Motor neuron (in vitro differentiated cells): ENCODE data around the gene CMIP. TPM values are rescaled to one million over a fixed set of nuclear protein-coding genes. Genes with fewer than 3 reads are reported as not detected.
A peak's percentile ranks its signal among the peaks of the same experiment; 100 is the strongest.

Experiments used
- ATAC-seq, 8 experiments: fragments of 200-7000 bp; cut with Tn5 transposase; replicated peaks in 6 of 8; 2 replicates each; pipeline ENCODE4 v1.8.0; 2021; ENCODE audit warnings: mild to moderate bottlenecking in 8 of 8, moderate library complexity in 8 of 8
- H3K27ac ChIP-seq, 2 donors: fragments of 250-450 bp; sonication (Bioruptor Pico); 2 replicates each; pipeline ENCODE4 v1.9.0; 2021; ENCODE audit warnings: antibody characterized with exemption in 2 of 2, mild to moderate bottlenecking in 2 of 2, moderate library complexity in 1 of 2
- H3K4me1 ChIP-seq, 2 donors: fragments of 250-450 bp; sonication (Bioruptor Pico); replicated peaks in 1 of 2; 2 replicates each; pipeline ENCODE4 v1.6.1; 2021; ENCODE audit warnings: antibody characterized with exemption in 2 of 2, mild to moderate bottlenecking in 2 of 2, moderate library complexity in 1 of 2
- H3K4me3 ChIP-seq, 5 donors: fragments of 250-450 bp; sonication (Bioruptor Pico); 2 replicates each; pipeline ENCODE4 v1.9.0; 2021; ENCODE audit warnings: antibody characterized with exemption in 5 of 5, mild to moderate bottlenecking in 5 of 5, moderate library complexity in 4 of 5
- WGBS, 10 experiments: fragments of 450-650 bp; shearing (Covaris generic); methylation state at CpG; one replicate each; pipeline ENCODE4 v1.0.0; 2022; 5-methylcytosine and 5-hydroxymethylcytosine counted together
- in situ Hi-C, 9 experiments: fragments of 400-800 bp; cut with MboI; loops; one replicate each; pipeline ENCODE4 v1.15.0; 2021; ENCODE audit warnings: low sequenced_read_pairs in 9 of 9, low pct_unique_long_range_greater_than_20kb in 2 of 9; ENCODE audit not compliant: unreplicated experiment in 9 of 9
- total RNA-seq, 8 experiments: library from RNA; unstranded; fragments of 300-600 nt; gene quantifications; 2 replicates each; pipeline versions ENCODE4 v1.2.3 to v1.2.4, GENCODE V29; 2022

CMIP gene
- total RNA-seq, 8 experiments from 2014 or later, result 4.6 to 35.3 (median 19.1) TPM

GRCh38 chr16:81636298-81636993 lies 191.8 kb downstream of the CMIP start:
- Histone ChIP-seq H3K4me1 (peaks cover 37 to 42% of the 10 kb centered on the region in 2 donors), H3K27ac (no peak overlapping the region), H3K4me3 (no peak overlapping the region)
- peak in 2 of 8 experiments; percentile 18 to 82 for ATAC-seq
- 0 to 94% (median 73%) methylated on average over 1 to 8 of the region's 16 CpGs; no CpG with 5 or more reads in 1 of the 10 experiments for WGBS, 10 experiments
- in situ Hi-C loops, result no loop called here

DNA sequence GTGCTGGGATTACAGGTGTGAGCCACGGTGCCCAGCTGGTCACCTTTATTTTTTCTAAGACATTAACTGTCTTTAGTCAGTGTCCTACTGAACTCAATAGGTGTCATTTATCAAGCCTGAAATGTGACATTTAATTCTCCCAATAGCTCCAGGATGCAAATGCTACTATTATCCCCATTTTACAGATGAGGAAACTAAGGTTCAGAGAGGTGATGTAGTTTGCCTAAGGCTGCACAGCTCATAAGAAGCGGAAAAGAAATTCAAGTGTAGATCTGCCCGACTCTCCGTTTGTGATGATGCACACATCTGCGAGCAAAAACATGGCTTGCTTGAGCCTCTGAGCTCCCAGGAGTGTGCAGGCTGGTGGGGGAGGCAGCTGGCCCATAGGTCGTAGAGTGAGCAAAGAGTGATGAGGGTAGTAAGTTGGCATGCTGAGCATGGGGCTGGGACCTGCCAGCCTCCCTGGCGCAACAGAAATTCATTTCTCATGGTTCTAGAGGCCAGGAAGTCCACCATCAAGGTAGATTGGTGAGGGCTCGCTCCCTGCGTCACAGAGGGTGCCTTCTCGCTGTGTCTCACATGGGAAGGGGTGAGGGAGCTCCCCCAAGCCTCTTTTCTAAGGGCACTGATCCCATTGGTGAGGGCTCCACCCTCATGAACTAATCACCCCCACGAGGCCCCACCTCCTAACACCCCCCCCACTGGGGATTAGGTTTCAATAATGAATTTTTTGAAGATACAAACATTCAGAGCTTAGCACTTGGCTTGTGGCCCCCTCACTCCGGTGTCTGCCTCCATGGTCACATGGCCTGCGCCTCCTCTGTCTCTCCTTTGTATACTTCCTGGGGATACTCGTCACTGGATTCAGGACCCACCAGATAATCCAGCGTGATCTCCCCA lies 193.0 kb downstream of the CMIP start:
- in situ Hi-C loops, result no loop called here
- H3K4me1 ChIP-seq, result peaks cover 36 to 40% of the 10 kb centered on the region in 2 donors
- H3K4me3 ChIP-seq, result no peak overlapping the region
- H3K27ac ChIP-seq, result no peak overlapping the region
- no peak for ATAC-seq
- WGBS, 10 experiments, result 83 to 97% (median 91%) methylated on average over 1 to 5 of the region's 15 CpGs; no CpG with 5 or more reads in 5 of the 10 experiments

- ATAC-seq, result no peak
- 29 to 96% (median 69%) methylated on average over 1 to 8 of the region's 13 CpGs; no CpG with 5 or more reads in 6 of the 10 experiments for WGBS, 10 experiments
- peaks cover 28 to 34% of the 10 kb centered on the region in 2 donors for H3K4me1 ChIP-seq
- no peak overlapping the region for H3K27ac ChIP-seq
- in situ Hi-C loops, result no loop called here
- H3K4me3 ChIP-seq, result no peak overlapping the region
Measured at GRCh38 chr16:81638286-81638945, 193.8 kb downstream of the CMIP start.

DNA sequence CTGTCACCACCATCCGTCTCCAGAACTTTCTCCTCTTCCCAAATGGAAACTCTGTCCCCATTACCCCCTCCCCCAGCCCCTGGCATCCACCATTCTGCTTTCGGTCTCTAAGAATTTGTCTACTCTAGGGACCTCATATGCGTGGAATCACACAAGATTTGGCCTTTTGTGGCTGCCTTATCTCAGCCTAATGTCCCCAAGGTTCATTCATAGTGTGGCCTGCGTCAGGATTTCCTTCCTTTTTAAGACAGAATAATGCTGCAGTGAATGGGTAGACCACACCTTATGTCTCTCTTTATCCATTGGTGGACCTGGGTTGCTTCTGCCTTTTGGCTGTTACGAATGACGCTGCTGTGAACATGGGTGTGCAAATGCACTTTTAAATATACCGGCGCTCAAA lies 194.7 kb downstream of the CMIP start:
- 80 to 100% (median 94%) methylated on average over 2 to 6 of the region's 8 CpGs; no CpG with 5 or more reads in 6 of the 10 experiments for WGBS, 10 experiments
- in situ Hi-C loops, result no loop called here
- no peak for ATAC-seq

DNA sequence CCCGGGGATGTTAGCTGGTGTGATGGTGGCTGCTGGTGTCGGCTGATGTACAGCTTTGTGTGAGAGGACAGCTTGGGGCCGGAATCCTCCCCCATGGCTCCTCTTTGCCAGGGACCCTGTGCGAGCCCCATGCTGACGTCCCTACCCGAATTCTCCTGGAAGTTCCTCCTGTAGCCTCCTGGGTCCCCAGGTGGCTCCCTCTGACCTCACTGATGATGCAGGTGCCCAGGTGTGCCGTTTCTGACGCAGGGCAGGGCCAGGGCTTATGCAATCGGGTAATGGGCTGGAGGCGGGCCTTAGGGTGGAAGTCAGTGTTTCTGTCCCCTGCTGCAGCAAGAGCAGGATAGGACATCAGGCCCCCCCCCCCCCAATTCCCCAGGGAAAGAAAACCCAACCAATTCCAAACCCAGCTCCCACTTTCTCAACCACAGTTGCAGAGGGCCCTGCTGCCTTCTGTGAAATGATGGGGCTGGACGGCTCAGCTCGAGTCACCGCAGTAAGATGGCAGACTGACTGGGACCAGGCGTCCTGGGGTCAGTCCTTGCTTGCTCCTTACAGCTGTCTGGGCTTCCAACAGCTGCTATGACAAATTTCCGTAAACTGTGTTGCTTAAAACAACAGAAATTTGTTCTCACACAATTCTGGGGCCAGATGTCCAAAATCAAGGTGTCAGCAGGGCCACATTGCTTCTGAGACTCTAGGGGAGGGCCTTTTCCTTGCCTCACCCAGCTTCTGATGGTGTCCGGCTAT lies 195.5 kb downstream of the CMIP start:
- WGBS, 10 experiments, result 80 to 100% (median 93%) methylated on average over 1 to 4 of the region's 16 CpGs; no CpG with 5 or more reads in 6 of the 10 experiments
- no peak overlapping the region for H3K4me3 ChIP-seq
- in situ Hi-C loops, result no loop called here
- H3K27ac ChIP-seq, result no peak overlapping the region
- no peak for ATAC-seq
- peaks cover 18 to 42% of the 10 kb centered on the region in 2 donors for H3K4me1 ChIP-seq

More for the DNA sequence above, 194.7 kb downstream of the CMIP start:
- Histone ChIP-seq H3K4me1 (peaks cover 18 to 40% of the 10 kb centered on the region in 2 donors), H3K27ac (no peak overlapping the region), H3K4me3 (no peak overlapping the region)

DNA sequence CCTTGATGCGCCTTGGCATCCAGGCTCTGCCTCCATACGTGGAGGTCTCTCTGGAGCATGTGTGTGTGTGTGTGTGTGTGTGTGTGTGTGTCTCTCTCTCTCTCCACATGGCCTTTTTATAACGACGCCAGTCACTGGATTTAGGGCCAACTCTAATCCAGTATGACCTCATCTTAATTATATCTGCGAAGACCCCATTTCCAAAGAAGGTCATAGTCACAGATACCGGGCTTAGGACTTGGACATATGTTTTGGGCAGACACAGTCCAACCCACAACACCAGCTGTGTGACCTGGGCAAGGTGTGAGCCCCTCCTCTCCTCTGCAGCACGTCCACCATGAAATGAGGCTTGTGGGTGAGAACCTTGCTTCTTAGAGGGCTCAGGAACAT lies 196.1 kb downstream of the CMIP start:
- Histone ChIP-seq H3K4me3 (no peak overlapping the region), H3K4me1 (peaks cover 24 to 40% of the 10 kb centered on the region in 2 donors), H3K27ac (peak overlapping the region in 1 of 2 donors; percentile 1)
- in situ Hi-C loops, result no loop called here
- ATAC-seq, result no peak
- WGBS, 10 experiments, result 71 to 91% methylated on average over 1 to 4 of the region's 7 CpGs; no CpG with 5 or more reads in 8 of the 10 experiments

GRCh38 chr16:81641395-81642106 lies 196.9 kb downstream of the CMIP start:
- H3K27ac ChIP-seq, result peak overlapping the region in 1 of 2 donors; percentile 1
- WGBS, 10 experiments, result 53 to 100% (median 89%) methylated on average over 2 to 13 of the region's 18 CpGs; no CpG with 5 or more reads in 2 of the 10 experiments

DNA sequence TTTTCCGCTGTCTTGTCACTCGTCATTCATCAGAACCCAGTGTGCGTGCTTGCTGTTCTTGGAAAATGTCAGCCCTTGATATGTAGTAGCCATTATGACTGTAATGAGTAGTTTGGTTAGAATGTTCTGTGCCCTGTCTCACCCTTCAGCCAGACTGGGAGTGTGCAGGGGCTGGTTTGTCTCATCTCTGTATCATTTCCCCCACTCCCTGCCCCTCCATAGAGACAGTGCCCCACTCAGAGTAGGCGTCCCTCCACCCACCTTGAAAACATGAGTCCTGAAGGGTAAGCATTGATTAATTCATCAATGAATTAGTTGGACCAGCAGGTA lies 197.5 kb downstream of the CMIP start:
- no peak overlapping the region for H3K4me3 ChIP-seq
- 90 to 100% (median 97%) methylated on average over 1 to 3 of the region's 4 CpGs; no CpG with 5 or more reads in 6 of the 10 experiments for WGBS, 10 experiments
- ATAC-seq, result no peak
- H3K27ac ChIP-seq, result no peak overlapping the region
- in situ Hi-C loops, result no loop called here
- H3K4me1 ChIP-seq, result peaks cover 21 to 34% of the 10 kb centered on the region in 2 donors

More at GRCh38 chr16:81641395-81642106, 196.9 kb downstream of the CMIP start:
- Histone ChIP-seq H3K4me3 (no peak overlapping the region), H3K4me1 (peaks cover 20 to 34% of the 10 kb centered on the region in 2 donors)
- ATAC-seq, result peak in 5 of 8 experiments; percentile 20 to 45 (median 36)
- in situ Hi-C loops, result no loop called here

DNA sequence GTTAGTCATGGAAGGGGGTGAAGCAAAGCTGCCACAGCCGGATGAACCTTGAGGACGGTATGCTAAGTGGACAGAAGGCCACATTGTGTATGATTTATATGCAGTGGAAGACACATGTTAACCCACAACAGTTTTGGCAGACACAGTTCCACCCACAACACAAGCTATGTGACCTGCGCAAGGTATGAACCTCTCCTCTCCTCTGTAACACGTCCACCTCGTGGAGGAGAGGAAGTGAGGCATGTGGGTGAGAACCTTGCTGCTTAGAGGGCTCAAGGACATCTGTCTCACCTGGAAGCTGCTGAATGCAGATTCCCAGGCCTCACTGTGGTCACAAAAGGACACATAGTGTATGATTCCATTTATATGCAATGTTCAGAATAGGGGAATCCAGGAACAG lies 198.3 kb downstream of the CMIP start:
- Histone ChIP-seq H3K4me1 (peaks cover 27 to 34% of the 10 kb centered on the region in 2 donors), H3K27ac (no peak overlapping the region), H3K4me3 (no peak overlapping the region)
- in situ Hi-C loops, result no loop called here
- 60 to 93% (median 89%) methylated on average over 1 to 4 of the region's 5 CpGs; no CpG with 5 or more reads in 5 of the 10 experiments for WGBS, 10 experiments
- no peak for ATAC-seq

DNA sequence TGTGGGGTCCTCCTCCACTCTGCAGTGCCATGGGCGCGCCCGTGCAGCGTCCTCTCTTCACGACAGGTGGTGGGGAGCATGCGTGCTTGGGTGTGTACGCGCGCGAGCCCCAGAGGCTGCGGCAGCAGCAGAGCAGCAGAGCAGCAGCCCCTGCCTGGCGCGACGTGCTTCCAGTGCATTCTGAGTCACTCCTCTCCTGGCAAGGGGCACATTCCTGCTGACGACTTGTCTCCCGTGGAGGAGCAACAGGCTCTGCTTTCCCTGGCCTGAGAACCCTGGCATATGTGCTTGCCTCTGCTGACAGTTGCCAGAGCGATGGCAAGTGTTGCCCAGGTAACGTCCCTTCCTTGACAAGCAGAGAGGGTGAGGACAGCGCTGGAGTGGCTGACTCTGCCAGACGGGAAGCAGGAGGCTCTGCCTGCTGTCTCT lies 200.7 kb downstream of the CMIP start:
- Histone ChIP-seq H3K27ac (no peak overlapping the region), H3K4me1 (peaks cover 33 to 36% of the 10 kb centered on the region in 2 donors), H3K4me3 (no peak overlapping the region)
- ATAC-seq, result peak in 7 of 8 experiments; percentile 43 to 88 (median 75)
- 23 to 90% (median 74%) methylated on average over 1 to 11 of the region's 20 CpGs; no CpG with 5 or more reads in 2 of the 10 experiments for WGBS, 10 experiments
- in situ Hi-C loops, result no loop called here

GRCh38 chr16:81645925-81646324 lies 201.3 kb downstream of the CMIP start:
- Histone ChIP-seq H3K4me3 (peak overlapping the region in 1 of 5 donors; percentile 9), H3K4me1 (peaks cover 29 to 42% of the 10 kb centered on the region in 2 donors), H3K27ac (no peak overlapping the region)
- in situ Hi-C loops, result no loop called here
- no peak for ATAC-seq
- WGBS, 10 experiments, result 58 to 100% (median 100%) methylated on average over 1 to 2 of the region's 4 CpGs; no CpG with 5 or more reads in 5 of the 10 experiments
